ENCODE data around the gene ZNF536. TPM values are rescaled to one million over a fixed set of nuclear protein-coding genes. Genes with fewer than 3 reads are reported as not detected.

Gene ZNF536
- total RNA-seq, 1 experiment from 2014 or later = 0.05 TPM

GRCh38 chr19:30565636-30566035, 193.5 kb downstream of the ZNF536 start:
- H3K4me1 ChIP-seq (ENCODE audit: control insufficient read depth, insufficient read depth, low read length) = no peaks in the 10 kb centered on the region
- in situ Hi-C loops (cut with HindIII; ENCODE audit: low pct_unique_long_range_greater_than_20kb, low sequenced_read_pairs) (no loop called here), intact Hi-C loops (cut with micrococcal nuclease; ENCODE audit: unreplicated experiment) (no loop called here)
- no peak overlapping the region for H3K4me3 ChIP-seq (ENCODE audit: low read depth in 2 of 2, low read length in 2 of 2)
- CTCF ChIA-PET = no interaction called here
- H3K36me3 ChIP-seq (ENCODE audit: control insufficient read depth, insufficient read depth, low read length) = no peaks in the 10 kb centered on the region; the same call in 1 of the 2 replicates
- no peak for ATAC-seq
- H3K27me3 ChIP-seq (ENCODE audit: control insufficient read depth, insufficient read depth, low read length) = peaks cover 10% of the 10 kb centered on the region; the same call in 1 of the 2 replicates
- H3K27ac ChIP-seq (ENCODE audit: low read length) = no peak overlapping the region
- POLR2A ChIA-PET = no interaction called here
- no peak for DNase-seq (ENCODE audit: low read depth, low spot score)
- no peak for TF ChIP-seq POLR2AphosphoS5 (IDR thresholded peaks at IDR 0.05; ENCODE audit: low read depth, low read length)
- BruUV-seq (replicated peaks) = no TSS peak
- no peaks in the 10 kb centered on the region for H3K9me3 ChIP-seq (ENCODE audit: control insufficient read depth, insufficient read depth, low read depth, low read length)

GRCh38 chr19:30566681-30567420, 194.7 kb downstream of the ZNF536 start:
- DNase-seq (ENCODE audit: low read depth, low spot score) (no peak), ATAC-seq (no peak; the same call in 1 of the 2 replicates)
- Histone ChIP-seq H3K27ac (ENCODE audit: low read length) (no peak overlapping the region), H3K36me3 (ENCODE audit: control insufficient read depth, insufficient read depth, low read length) (no peaks in the 10 kb centered on the region; the same call in 1 of the 2 replicates), H3K27me3 (ENCODE audit: control insufficient read depth, insufficient read depth, low read length) (peaks cover 10% of the 10 kb centered on the region; the same call in 1 of the 2 replicates), H3K4me1 (ENCODE audit: control insufficient read depth, insufficient read depth, low read length) (no peaks in the 10 kb centered on the region), H3K9me3 (ENCODE audit: control insufficient read depth, insufficient read depth, low read depth, low read length) (no peaks in the 10 kb centered on the region), H3K4me3 (ENCODE audit: low read depth in 2 of 2, low read length in 2 of 2) (no peak overlapping the region)
- TF ChIP-seq SIN3A (IDR thresholded peaks at IDR 0.05; ENCODE audit: borderline replicate concordance, insufficient read depth, low read depth, low read length) = no peak
- no peak for TF ChIP-seq TCF7L2 (IDR thresholded peaks at IDR 0.05; ENCODE audit: low read depth, low read length)
- TF ChIP-seq POLR2AphosphoS5 (IDR thresholded peaks at IDR 0.05; ENCODE audit: low read depth, low read length) = no peak
- TF ChIP-seq CTCF (IDR thresholded peaks at IDR 0.05) = no peak
- no peak for TF ChIP-seq REST (IDR thresholded peaks at IDR 0.05; ENCODE audit: insufficient read depth in 1 of 2, low read depth in 2 of 2, low read length in 1 of 2)
- intact Hi-C loops (cut with micrococcal nuclease; ENCODE audit: unreplicated experiment) = no loop called here
- BruUV-seq (replicated peaks) = no TSS peak
- CTCF ChIA-PET = no interaction called here
- POLR2A ChIA-PET = no interaction called here
- in situ Hi-C loops (cut with HindIII; ENCODE audit: low pct_unique_long_range_greater_than_20kb, low sequenced_read_pairs) = no loop called here

GRCh38 chr19:30567536-30568232, 195.5 kb downstream of the ZNF536 start:
- Histone ChIP-seq H3K4me1 (ENCODE audit: control insufficient read depth, insufficient read depth, low read length) (no peaks in the 10 kb centered on the region), H3K4me3 (ENCODE audit: low read depth in 2 of 2, low read length in 2 of 2) (no peak overlapping the region), H3K9me3 (ENCODE audit: control insufficient read depth, insufficient read depth, low read depth, low read length) (no peaks in the 10 kb centered on the region), H3K36me3 (ENCODE audit: control insufficient read depth, insufficient read depth, low read length) (no peaks in the 10 kb centered on the region; the same call in 1 of the 2 replicates), H3K27me3 (ENCODE audit: control insufficient read depth, insufficient read depth, low read length) (peaks cover 4% of the 10 kb centered on the region; the same call in 1 of the 2 replicates), H3K27ac (ENCODE audit: low read length) (no peak overlapping the region)
- CTCF ChIA-PET = no interaction called here
- TF ChIP-seq POLR2AphosphoS5 (IDR thresholded peaks at IDR 0.05; ENCODE audit: low read depth, low read length) = no peak
- POLR2A ChIA-PET = no interaction called here
- BruUV-seq (replicated peaks) = no TSS peak
- in situ Hi-C loops (cut with HindIII; ENCODE audit: low pct_unique_long_range_greater_than_20kb, low sequenced_read_pairs) (no loop called here), intact Hi-C loops (cut with micrococcal nuclease; ENCODE audit: unreplicated experiment) (no loop called here)
- ATAC-seq (no peak), DNase-seq (ENCODE audit: low read depth, low spot score) (no peak)
